Activated naive CD8-positive, alpha-beta T cell treated with anti-CD3 and anti-CD28 coated beads, Interleukin-2, amount 10 ng/mL, durations not matched to agents 7 days and 5 days (primary cell): Measurements from ENCODE around the gene CDH18. TPM values are rescaled to one million over a fixed set of nuclear protein-coding genes. Genes with fewer than 3 reads are reported as not detected.
"Not testable (repeated sequence)": the region's sequence is repeated elsewhere in the genome, so short reads cannot be mapped to it uniquely, and the experiment has no call there.

Experiments used
- ATAC-seq: fragments of 150-1000 bp; cut with Tn5 transposase; one replicate; pipeline ENCODE4 v1.10.0; 2021; ENCODE audit warnings: low read depth, moderate library complexity
- POLR2A ChIA-PET: fragments of 350-600 bp; sonication (Branson Sonifier 250); formaldehyde crosslinking; loops from one replicate; lab custom pipeline; 2021; ENCODE audit warnings: antibody characterized with exemption; lab: Charles Lee
- DNase-seq: peaks from one replicate; pipeline ENCODE4 v3.0.0; 2021
- H3K27ac Mint-ChIP-seq: one replicate; pipeline ENCODE4 v1.8.0; 2022; ENCODE audit warnings: mild to moderate bottlenecking, mixed read lengths
- H3K27me3 Mint-ChIP-seq: one replicate; pipeline ENCODE4 v1.8.0; 2022; ENCODE audit warnings: mild to moderate bottlenecking, moderate library complexity, mixed read lengths
- H3K36me3 Mint-ChIP-seq: one replicate; pipeline ENCODE4 v1.8.0; 2021; ENCODE audit warnings: mild to moderate bottlenecking, mixed read lengths
- H3K4me1 Mint-ChIP-seq: one replicate; pipeline ENCODE4 v1.8.0; 2021; ENCODE audit warnings: mixed read lengths
- H3K4me3 Mint-ChIP-seq: one replicate; pipeline ENCODE4 v1.8.0; 2022; ENCODE audit warnings: mild to moderate bottlenecking, moderate library complexity, mixed read lengths
- H3K9me3 Mint-ChIP-seq: one replicate; pipeline ENCODE4 v1.8.0; 2021; ENCODE audit warnings: mixed read lengths
- total RNA-seq, 2 experiments: library from RNA; stranded (reverse); gene quantifications; one replicate each; pipeline ENCODE4 v1.2.3, GENCODE V29; 2021

CDH18 gene
- total RNA-seq, 2 experiments from 2014 or later = not detected

- H3K9me3 Mint-ChIP-seq = no peaks in the 10 kb centered on the region
- H3K36me3 Mint-ChIP-seq = no peaks in the 10 kb centered on the region
- no peaks in the 10 kb centered on the region for H3K27me3 Mint-ChIP-seq
- H3K4me1 Mint-ChIP-seq = no peaks in the 10 kb centered on the region
- POLR2A ChIA-PET = no interaction called here
- DNase-seq (no peak), ATAC-seq (no peak)
- H3K4me3 Mint-ChIP-seq = no peak overlapping the region
- H3K27ac Mint-ChIP-seq = no peak overlapping the region
Measured at GRCh38 chr5:19790829-19791466, 197.1 kb downstream of the CDH18 start.

- Mint-ChIP-seq H3K27ac (no peak overlapping the region), H3K4me3 (no peak overlapping the region), H3K27me3 (no peaks in the 10 kb centered on the region), H3K9me3 (peaks cover 3% of the 10 kb centered on the region), H3K4me1 (no peaks in the 10 kb centered on the region), H3K36me3 (no peaks in the 10 kb centered on the region)
- POLR2A ChIA-PET = no interaction called here
- no peak for ATAC-seq
- no peak for DNase-seq
Measured at GRCh38 chr5:19782566-19782965, 205.4 kb downstream of the CDH18 start.

- H3K9me3 Mint-ChIP-seq = peaks cover 2% of the 10 kb centered on the region
Measured at GRCh38 chr5:19777363-19777762, 210.6 kb downstream of the CDH18 start.

GRCh38 chr5:19776886-19777285 lies 211.1 kb downstream of the CDH18 start:
- H3K4me1 Mint-ChIP-seq, H3K9me3 Mint-ChIP-seq, H3K27me3 Mint-ChIP-seq, DNase-seq, H3K4me3 Mint-ChIP-seq, H3K36me3 Mint-ChIP-seq, H3K27ac Mint-ChIP-seq, POLR2A ChIA-PET, ATAC-seq: not testable (repeated sequence)

More at GRCh38 chr5:19777363-19777762, 210.6 kb downstream of the CDH18 start:
- POLR2A ChIA-PET = no interaction called here
- no peak for DNase-seq
- H3K4me3 Mint-ChIP-seq = no peak overlapping the region
- no peaks in the 10 kb centered on the region for H3K27me3 Mint-ChIP-seq
- no peaks in the 10 kb centered on the region for H3K4me1 Mint-ChIP-seq
- no peak overlapping the region for H3K27ac Mint-ChIP-seq
- H3K36me3 Mint-ChIP-seq = no peaks in the 10 kb centered on the region
- no peak for ATAC-seq

GRCh38 chr5:19771174-19771835 lies 216.7 kb downstream of the CDH18 start:
- POLR2A ChIA-PET = no interaction called here
- Mint-ChIP-seq H3K36me3 (no peaks in the 10 kb centered on the region), H3K27ac (no peak overlapping the region)

GRCh38 chr5:19770396-19770795 lies 217.6 kb downstream of the CDH18 start:
- no peak for ATAC-seq

More at GRCh38 chr5:19771174-19771835, 216.7 kb downstream of the CDH18 start:
- no peak for ATAC-seq
- DNase-seq = no peak
- no peak overlapping the region for H3K4me3 Mint-ChIP-seq
- H3K9me3 Mint-ChIP-seq = peaks cover 4% of the 10 kb centered on the region
- no peaks in the 10 kb centered on the region for H3K4me1 Mint-ChIP-seq
- H3K27me3 Mint-ChIP-seq = no peaks in the 10 kb centered on the region

GRCh38 chr5:19767987-19768386 lies 220.0 kb downstream of the CDH18 start:
- Mint-ChIP-seq H3K9me3 (peaks cover 6% of the 10 kb centered on the region), H3K36me3 (no peaks in the 10 kb centered on the region)

More at GRCh38 chr5:19770396-19770795, 217.6 kb downstream of the CDH18 start:
- H3K4me1 Mint-ChIP-seq = no peaks in the 10 kb centered on the region
- H3K4me3 Mint-ChIP-seq = no peak overlapping the region
- POLR2A ChIA-PET = no interaction called here
- peaks cover 5% of the 10 kb centered on the region for H3K9me3 Mint-ChIP-seq
- H3K27ac Mint-ChIP-seq = no peak overlapping the region
- no peaks in the 10 kb centered on the region for H3K27me3 Mint-ChIP-seq
- DNase-seq = no peak
- H3K36me3 Mint-ChIP-seq = no peaks in the 10 kb centered on the region

GRCh38 chr5:19753579-19753978 lies 234.4 kb downstream of the CDH18 start:
- ATAC-seq (no peak), DNase-seq (no peak)
- no peak overlapping the region for H3K4me3 Mint-ChIP-seq
- POLR2A ChIA-PET = no interaction called here
- peaks cover 5% of the 10 kb centered on the region for H3K9me3 Mint-ChIP-seq
- H3K4me1 Mint-ChIP-seq = no peaks in the 10 kb centered on the region
- no peak overlapping the region for H3K27ac Mint-ChIP-seq
- no peaks in the 10 kb centered on the region for H3K27me3 Mint-ChIP-seq
- H3K36me3 Mint-ChIP-seq = no peaks in the 10 kb centered on the region

More at GRCh38 chr5:19767987-19768386, 220.0 kb downstream of the CDH18 start:
- no peaks in the 10 kb centered on the region for H3K27me3 Mint-ChIP-seq
- no peak overlapping the region for H3K27ac Mint-ChIP-seq
- POLR2A ChIA-PET = no interaction called here
- ATAC-seq (no peak), DNase-seq (no peak)
- no peaks in the 10 kb centered on the region for H3K4me1 Mint-ChIP-seq
- H3K4me3 Mint-ChIP-seq = no peak overlapping the region

- no peak overlapping the region for H3K4me3 Mint-ChIP-seq
- POLR2A ChIA-PET = no interaction called here
- H3K27ac Mint-ChIP-seq = no peak overlapping the region
- H3K9me3 Mint-ChIP-seq = peaks cover 1% of the 10 kb centered on the region
- DNase-seq = no peak
- H3K36me3 Mint-ChIP-seq = no peaks in the 10 kb centered on the region
- no peaks in the 10 kb centered on the region for H3K27me3 Mint-ChIP-seq
- H3K4me1 Mint-ChIP-seq = no peaks in the 10 kb centered on the region
- ATAC-seq = no peak
Measured at GRCh38 chr5:19751326-19751725, 236.7 kb downstream of the CDH18 start.

- Mint-ChIP-seq H3K36me3 (no peaks in the 10 kb centered on the region), H3K4me1 (no peaks in the 10 kb centered on the region), H3K27me3 (no peaks in the 10 kb centered on the region), H3K4me3 (no peak overlapping the region), H3K9me3 (peaks cover 3% of the 10 kb centered on the region), H3K27ac (no peak overlapping the region)
- DNase-seq = no peak
- no peak for ATAC-seq
- POLR2A ChIA-PET = no interaction called here
Measured at GRCh38 chr5:19745247-19745646, 242.8 kb downstream of the CDH18 start.

- peaks cover 3% of the 10 kb centered on the region for H3K9me3 Mint-ChIP-seq
- no peak overlapping the region for H3K4me3 Mint-ChIP-seq
- no peak for ATAC-seq
- no peaks in the 10 kb centered on the region for H3K4me1 Mint-ChIP-seq
- H3K27me3 Mint-ChIP-seq = no peaks in the 10 kb centered on the region
- H3K27ac Mint-ChIP-seq = no peak overlapping the region
- no peak for DNase-seq
- POLR2A ChIA-PET = no interaction called here
- no peaks in the 10 kb centered on the region for H3K36me3 Mint-ChIP-seq
Measured at GRCh38 chr5:19739671-19740070, 248.3 kb downstream of the CDH18 start.

- ATAC-seq = no peak
- Mint-ChIP-seq H3K27me3 (no peaks in the 10 kb centered on the region), H3K36me3 (no peaks in the 10 kb centered on the region), H3K27ac (no peak overlapping the region), H3K4me1 (no peaks in the 10 kb centered on the region), H3K9me3 (peaks cover 9% of the 10 kb centered on the region), H3K4me3 (no peak overlapping the region)
- DNase-seq = no peak
- POLR2A ChIA-PET = no interaction called here
Measured at GRCh38 chr5:19734776-19735175, 253.2 kb downstream of the CDH18 start.

GRCh38 chr5:19733612-19734495 lies 254.1 kb downstream of the CDH18 start:
- no peak overlapping the region for H3K27ac Mint-ChIP-seq

More at GRCh38 chr5:19733612-19734495, 254.1 kb downstream of the CDH18 start:
- DNase-seq (no peak), ATAC-seq (no peak)
- H3K36me3 Mint-ChIP-seq = no peaks in the 10 kb centered on the region
- POLR2A ChIA-PET = no interaction called here
- H3K4me1 Mint-ChIP-seq = no peaks in the 10 kb centered on the region
- no peak overlapping the region for H3K4me3 Mint-ChIP-seq
- no peaks in the 10 kb centered on the region for H3K27me3 Mint-ChIP-seq
- H3K9me3 Mint-ChIP-seq = peaks cover 6% of the 10 kb centered on the region
